ENCODE measurements around the gene SORBS1.

- TF ChIP-seq CTCF (tag by site-specific recombination; IDR thresholded peaks at IDR 0.05) (no peak), GLI4 (tag by site-specific recombination; IDR thresholded peaks at IDR 0.05) (no peak), ZNF239 (tag by site-specific recombination; IDR thresholded peaks at IDR 0.05) (no peak), ZNF350 (tag by site-specific recombination; IDR thresholded peaks at IDR 0.05) (no peak)
Observed at GRCh38 chr10:95496951-95497350, 64.2 kb downstream of the SORBS1 start.

Measured in HEK293 (cell line).